Measurements from ENCODE around the gene CSPG4. TPM values are rescaled to one million over a fixed set of nuclear protein-coding genes. Genes with fewer than 3 reads are reported as not detected.

CSPG4 gene
- total RNA-seq, 1 experiment from 2014 or later, result 2.0 TPM

DNA sequence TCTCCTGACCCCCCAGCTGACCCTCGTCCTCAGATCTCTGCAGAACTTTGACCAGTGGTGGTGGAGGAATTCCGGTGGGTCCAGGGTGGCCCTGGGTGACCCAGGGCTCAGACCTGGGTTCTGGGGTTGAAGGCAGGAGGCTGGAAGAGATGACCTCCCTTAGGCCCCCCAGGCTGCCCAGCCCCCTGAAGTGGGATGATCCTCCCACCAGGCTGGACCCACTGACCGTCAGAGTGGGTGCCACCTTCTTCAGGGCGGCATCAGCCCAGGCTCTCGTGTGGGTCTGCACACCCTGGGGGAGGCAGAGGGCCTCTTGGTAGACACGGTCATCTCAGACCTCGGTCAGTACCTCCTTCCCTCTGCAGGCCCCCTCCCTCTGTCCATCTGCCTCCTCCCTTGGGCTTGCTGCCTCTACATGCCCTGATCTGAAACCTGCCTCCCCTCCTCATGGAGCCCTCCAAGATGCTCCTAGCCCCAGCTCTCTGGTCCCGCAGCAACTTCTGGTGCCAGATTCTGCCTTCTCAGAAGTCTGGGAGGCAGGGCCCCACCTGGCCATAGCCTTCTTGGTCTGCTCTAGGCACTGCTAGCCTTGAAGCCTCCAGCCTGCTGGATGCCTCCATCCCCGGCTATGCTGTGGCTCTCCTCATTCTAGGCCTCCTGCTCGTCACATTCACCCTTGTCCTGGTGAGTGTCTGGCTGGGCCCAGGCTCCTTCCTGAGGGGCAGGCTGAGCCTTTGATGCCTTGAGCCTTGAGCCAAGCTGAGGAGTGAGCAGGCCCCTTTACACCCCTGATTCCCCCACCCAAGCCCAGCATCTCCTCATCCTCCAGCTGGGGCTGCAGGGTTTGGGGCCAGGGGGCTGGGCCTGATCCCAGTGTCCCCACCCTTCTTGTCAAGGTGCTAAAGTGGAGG, 49.1 kb upstream of the CSPG4 start:
- no peak overlapping the region for H2BK120ac ChIP-seq (ENCODE audit: low read depth, low read length, poor library complexity, severe bottlenecking)
- H2BK15ac ChIP-seq (ENCODE audit: low read depth, low read length), result no peak overlapping the region
- H3K14ac ChIP-seq (ENCODE audit: insufficient read depth, low read length), result no peak overlapping the region
- Mint-ChIP-seq H3K27ac (no peak overlapping the region), H3K27me3 (ENCODE audit: low read depth) (no peaks in the 10 kb centered on the region; the same call in 1 of the 2 replicates), H3K4me3 (no peak overlapping the region), H3K36me3 (ENCODE audit: insufficient read depth in 1 of 3, low read depth in 3 of 3) (no peaks in the 10 kb centered on the region), H3K4me1 (peaks cover 22 to 27% of the 10 kb centered on the region in 2 experiments), H3K9me3 (no peaks in the 10 kb centered on the region)
- no peaks in the 10 kb centered on the region for H4K20me1 ChIP-seq (ENCODE audit: control insufficient read depth, insufficient read depth, insufficient read length)
- H3K9me3 ChIP-seq (ENCODE audit: control insufficient read depth, low read depth, low read length), result no peaks in the 10 kb centered on the region
- no CpG with 5 or more reads among the region's 10 CpGs for WGBS (ENCODE audit: extremely low coverage, insufficient read length, low lambda C conversion rate)
- H3K23ac ChIP-seq (ENCODE audit: insufficient read length, low read depth, low read length), result no peak overlapping the region
- no peak for DNase-seq
- no peak overlapping the region for H3K4me2 ChIP-seq (ENCODE audit: insufficient read depth, insufficient read length, low read length)
- H3T11ph ChIP-seq (ENCODE audit: low read length), result no peak overlapping the region
- H4K5ac ChIP-seq (ENCODE audit: insufficient read length, low read depth, low read length), result no peak overlapping the region
- TF ChIP-seq, protein P1, sequence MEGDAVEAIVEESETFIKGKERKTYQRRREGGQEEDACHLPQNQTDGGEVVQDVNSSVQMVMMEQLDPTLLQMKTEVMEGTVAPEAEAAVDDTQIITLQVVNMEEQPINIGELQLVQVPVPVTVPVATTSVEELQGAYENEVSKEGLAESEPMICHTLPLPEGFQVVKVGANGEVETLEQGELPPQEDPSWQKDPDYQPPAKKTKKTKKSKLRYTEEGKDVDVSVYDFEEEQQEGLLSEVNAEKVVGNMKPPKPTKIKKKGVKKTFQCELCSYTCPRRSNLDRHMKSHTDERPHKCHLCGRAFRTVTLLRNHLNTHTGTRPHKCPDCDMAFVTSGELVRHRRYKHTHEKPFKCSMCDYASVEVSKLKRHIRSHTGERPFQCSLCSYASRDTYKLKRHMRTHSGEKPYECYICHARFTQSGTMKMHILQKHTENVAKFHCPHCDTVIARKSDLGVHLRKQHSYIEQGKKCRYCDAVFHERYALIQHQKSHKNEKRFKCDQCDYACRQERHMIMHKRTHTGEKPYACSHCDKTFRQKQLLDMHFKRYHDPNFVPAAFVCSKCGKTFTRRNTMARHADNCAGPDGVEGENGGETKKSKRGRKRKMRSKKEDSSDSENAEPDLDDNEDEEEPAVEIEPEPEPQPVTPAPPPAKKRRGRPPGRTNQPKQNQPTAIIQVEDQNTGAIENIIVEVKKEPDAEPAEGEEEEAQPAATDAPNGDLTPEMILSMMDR (conservative IDR thresholded peaks at IDR 0.05), result no peak
- no peak overlapping the region for H3K18ac ChIP-seq (ENCODE audit: insufficient read length, low read depth, low read length)
- no peak overlapping the region for H2AK5ac ChIP-seq (ENCODE audit: insufficient read length, low read length)
- H3K4me1 ChIP-seq (ENCODE audit: insufficient read depth, low read length), result no peaks in the 10 kb centered on the region; the same call in 1 of the 2 replicates
- no peaks in the 10 kb centered on the region for H3K79me2 ChIP-seq (ENCODE audit: insufficient read depth, low read length)
- H3K27me3 ChIP-seq (ENCODE audit: insufficient read depth, low read length), result no peaks in the 10 kb centered on the region
- H3K27ac ChIP-seq (ENCODE audit: insufficient read length, low read depth, low read length), result no peak overlapping the region
- no peaks in the 10 kb centered on the region for H3K79me1 ChIP-seq (ENCODE audit: insufficient read depth, low read depth, low read length, poor library complexity, severe bottlenecking)
- no peak overlapping the region for H4K91ac ChIP-seq (ENCODE audit: insufficient read length, low read depth, low read length)
- peaks cover 7% of the 10 kb centered on the region for H3K23me2 ChIP-seq (ENCODE audit: insufficient read length, low read depth, low read length, poor library complexity, severe bottlenecking)
- no peak overlapping the region for H3K9ac ChIP-seq (ENCODE audit: extremely low read depth, insufficient read length, low read length)
- H2BK5ac ChIP-seq (ENCODE audit: insufficient read length, low read length), result no peak overlapping the region
- H2AFZ ChIP-seq (ENCODE audit: low read length), result no peak overlapping the region
- H3K4ac ChIP-seq (ENCODE audit: low read depth, low read length), result no peak overlapping the region
- H3K56ac ChIP-seq (ENCODE audit: insufficient read length, low read depth, low read length), result no peak overlapping the region
- H4K8ac ChIP-seq (replicated peaks; ENCODE audit: insufficient read length, low read depth, low read length), result no peak overlapping the region
- no peak overlapping the region for H2BK20ac ChIP-seq (ENCODE audit: low read depth, low read length, poor library complexity, severe bottlenecking)
- no peak overlapping the region for H2BK12ac ChIP-seq (ENCODE audit: insufficient read length, low read depth, low read length)

All from H9 (cell line).